HepG2 (cell line): ENCODE results near the gene EMP2. TPM values are rescaled to one million over a fixed set of nuclear protein-coding genes. Genes with fewer than 3 reads are reported as not detected.
A peak's percentile ranks its signal among the peaks of the same experiment; 100 is the strongest.

Source experiments
- AHDC1 ChIP-seq: sonication (generic); formaldehyde crosslinking; IDR thresholded peaks from 2 replicates; pipeline ENCODE4 v1.5.1; 2020; ENCODE audit warnings: mild to moderate bottlenecking, missing genetic modification reagents, borderline replicate concordance
- DRAP1 ChIP-seq: IDR thresholded peaks from 2 replicates; pipeline ENCODE4 v1.6.1; 2016; ENCODE audit warnings: missing genetic modification reagents, missing compliant biosample characterization
- FOXA1 ChIP-seq, 2 experiments: fragments of 450-650 bp in 1 of 2; sonication (generic) in 1 of 2; formaldehyde crosslinking in 1 of 2; IDR thresholded peaks; 2 replicates each; pipeline versions ENCODE4 v1.4.0 to v1.6.1; 2016 to 2020; ENCODE audit warnings: missing genetic modification reagents in 1 of 2
- HMG20A ChIP-seq: IDR thresholded peaks from 2 replicates; pipeline ENCODE4 v1.6.1; 2016; ENCODE audit warnings: borderline replicate concordance
- KLF9 ChIP-seq: IDR thresholded peaks from 2 replicates; pipeline ENCODE4 v1.6.1; 2016; ENCODE audit warnings: low read depth
- KMT2A ChIP-seq: sonication (generic); formaldehyde crosslinking; IDR thresholded peaks from 2 replicates; pipeline ENCODE4 v1.4.0; 2020; ENCODE audit warnings: missing genetic modification reagents
- NFATC3 ChIP-seq: sonication (generic); formaldehyde crosslinking; IDR thresholded peaks from 2 replicates; pipeline ENCODE4 v1.5.1; 2020; ENCODE audit warnings: mild to moderate bottlenecking, missing genetic modification reagents
- PHF21A ChIP-seq: sonication (generic); formaldehyde crosslinking; IDR thresholded peaks from 2 replicates; pipeline ENCODE4 v1.5.0; 2020; ENCODE audit warnings: mild to moderate bottlenecking, missing genetic modification reagents
- RBM39 ChIP-seq: fragments of 200-400 bp; formaldehyde crosslinking; IDR thresholded peaks from one replicate; pipeline ENCODE4 v1.6.1; 2018; ENCODE audit warnings: antibody characterized with exemption, mild to moderate bottlenecking, low read depth, low read length; ENCODE audit not compliant: poor library complexity, severe bottlenecking
- RFX1 ChIP-seq: fragments of 450-650 bp; IDR thresholded peaks from 2 replicates; pipeline ENCODE4 v1.6.1; 2017
- SMC3 ChIP-seq: IDR thresholded peaks from 2 replicates; pipeline ENCODE4 v1.6.1; 2011; ENCODE audit warnings: low read length, improper control_type of control experiment
- SUZ12 ChIP-seq: fragments of 150-350 bp; IDR thresholded peaks from 2 replicates; pipeline ENCODE4 v1.6.1; 2014; ENCODE audit warnings: low read depth, low read length
- TBL1XR1 ChIP-seq: fragments of 150-350 bp; IDR thresholded peaks from 2 replicates; pipeline ENCODE4 v1.6.1; 2014; ENCODE audit warnings: borderline replicate concordance, low read length; ENCODE audit not compliant: partially characterized antibody
- ZNF431 ChIP-seq: sonication (generic); formaldehyde crosslinking; IDR thresholded peaks from 2 replicates; pipeline ENCODE4 v1.9.0; 2022; ENCODE audit warnings: missing genetic modification reagents, low read depth, mild to moderate bottlenecking, borderline replicate concordance
- ZNF556 ChIP-seq: sonication (generic); formaldehyde crosslinking; IDR thresholded peaks from 2 replicates; pipeline ENCODE4 v1.4.0; 2020; ENCODE audit warnings: mild to moderate bottlenecking, missing genetic modification reagents, borderline replicate concordance
- ZNF670 ChIP-seq: sonication (generic); formaldehyde crosslinking; IDR thresholded peaks from 2 replicates; pipeline ENCODE4 v1.8.0; 2022; ENCODE audit warnings: mild to moderate bottlenecking, missing genetic modification reagents, borderline replicate concordance
- ZNF83 ChIP-seq: sonication (generic); formaldehyde crosslinking; IDR thresholded peaks from 2 replicates; pipeline ENCODE4 v1.4.0; 2020; ENCODE audit warnings: missing genetic modification reagents, mild to moderate bottlenecking, borderline replicate concordance
- polyA plus RNA-seq, 8 experiments: library from polyadenylated mRNA; depleted of rRNA in 3 of 8; stranded (reverse) in 7 of 8; unstranded in 1 of 8; fragments of >200 nt; fragmentation: Illumina TruSeq in 4 of 8; extraction: Trizol in 4 of 8; gene quantifications; 2 replicates each; pipeline versions ENCODE4 v1.2.1 to v1.2.3, GENCODE V29; 2011 to 2016; ENCODE audit warnings: low read depth in 4 of 8, missing spikeins in 1 of 8, mixed read lengths in 1 of 8; ENCODE audit not compliant: insufficient read depth in 1 of 8
- total RNA-seq, 5 experiments: library from RNA; depleted of rRNA; stranded (reverse); fragments of >200 nt; fragmentation: Illumina TruSeq; extraction: Trizol; gene quantifications; 2 replicates each; pipeline ENCODE4 v1.2.3, GENCODE V29; 2016; ENCODE audit warnings: low read depth in 1 of 5
- TF ChIP-seq, protein P1 (sequence below): sonication (generic); formaldehyde crosslinking; IDR thresholded peaks from 2 replicates; pipeline ENCODE4 v1.8.0; 2022; ENCODE audit warnings: missing genetic modification reagents, mild to moderate bottlenecking, inconsistent platforms, borderline replicate concordance
- TF ChIP-seq, protein P2 (sequence below): sonication (generic); formaldehyde crosslinking; IDR thresholded peaks from 2 replicates; pipeline ENCODE4 v1.5.0; 2020; ENCODE audit warnings: missing genetic modification reagents, mild to moderate bottlenecking, borderline replicate concordance

The EMP2 gene
- total and polyA plus RNA-seq, 2 of the 13 experiments (the other 11 are each of a cell fraction or from before 2014, with no cell fraction given): 24.6 to 91.2 TPM

- TF ChIP-seq AHDC1 (CRISPR knock-in tag) (peak; percentile 62; the same call in 1 of the 2 replicates), SUZ12 (no peak), KMT2A (CRISPR knock-in tag) (no peak), RBM39 (no peak), PHF21A (CRISPR knock-in tag) (peak; percentile 54; the same call in 1 of the 2 replicates), KLF9 (CRISPR knock-in tag) (no peak), SMC3 (no peak), HMG20A (peak; percentile 18; the same call in 1 of the 2 replicates), NFATC3 (CRISPR knock-in tag) (no peak), TBL1XR1 (peak; percentile 48), ZNF83 (no peak), ZNF670 (CRISPR knock-in tag) (no peak), DRAP1 (CRISPR knock-in tag) (no peak; the same call in 1 of the 2 replicates), FOXA1 (IDR thresholded peaks at IDR 0.05) (peak; percentile 87), FOXA1 (CRISPR knock-in tag; IDR thresholded peaks at IDR 0.05) (peak; percentile 95), ZNF431 (0 out of 2 replicates have a peak, but pooled peaks have one; percentile 38), RFX1 (no peak), ZNF556 (CRISPR knock-in tag) (0 out of 2 replicates have a peak, but pooled peaks have one; percentile 43)
- TF ChIP-seq, protein P1, sequence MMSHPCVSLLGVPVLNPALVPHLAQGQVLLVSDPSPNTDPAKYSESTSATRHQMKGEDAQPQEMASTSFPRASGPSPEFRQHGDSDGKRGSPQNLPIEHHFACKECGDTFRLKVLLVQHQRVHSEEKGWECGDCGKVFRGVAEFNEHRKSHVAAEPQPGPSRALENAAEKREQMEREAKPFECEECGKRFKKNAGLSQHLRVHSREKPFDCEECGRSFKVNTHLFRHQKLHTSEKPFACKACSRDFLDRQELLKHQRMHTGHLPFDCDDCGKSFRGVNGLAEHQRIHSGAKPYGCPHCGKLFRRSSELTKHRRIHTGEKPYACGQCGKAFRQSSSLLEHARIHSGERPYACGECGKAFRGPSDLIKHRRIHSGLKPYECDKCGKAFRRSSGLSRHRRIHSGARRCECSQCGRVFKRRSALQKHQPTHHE: no peak
- TF ChIP-seq, protein P2, sequence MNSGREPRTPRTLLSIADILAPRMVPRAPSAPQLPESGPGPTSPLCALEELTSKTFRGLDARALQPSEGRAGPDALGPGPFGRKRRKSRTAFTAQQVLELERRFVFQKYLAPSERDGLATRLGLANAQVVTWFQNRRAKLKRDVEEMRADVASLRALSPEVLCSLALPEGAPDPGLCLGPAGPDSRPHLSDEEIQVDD (CRISPR knock-in tag): 0 out of 2 replicates have a peak, but pooled peaks have one; percentile 59
These were observed 21.3 kb upstream of the EMP2 start (continued) for GRCh38 chr16:10601444-10602408.
